SK-N-SH treated with all-trans-retinoic acid at 6 μM for 48 hours (cell line): ENCODE data around the gene SH3BP5.

Experiments
- ARNTL ChIP-seq: fragments of 450-650 bp; formaldehyde crosslinking; IDR thresholded peaks from 2 replicates; pipeline ENCODE4 v1.5.0; 2020; ENCODE audit warnings: low read depth, mild to moderate bottlenecking, moderate library complexity, borderline replicate concordance
- CREB5 ChIP-seq: fragments of 250-450 bp; sonication (Bioruptor Pico); IDR thresholded peaks from 2 replicates; pipeline ENCODE4 v1.5.1; 2020; ENCODE audit warnings: low read depth, mild to moderate bottlenecking, moderate library complexity
- ESRRG ChIP-seq: fragments of 250-450 bp; sonication (Bioruptor Pico); IDR thresholded peaks from 2 replicates; pipeline ENCODE4 v1.6.1; 2021; ENCODE audit warnings: mild to moderate bottlenecking
- OSR1 ChIP-seq: fragments of 250-450 bp; sonication (Bioruptor Pico); IDR thresholded peaks from 2 replicates; pipeline ENCODE4 v1.8.0; 2022; ENCODE audit warnings: moderate library complexity, mild to moderate bottlenecking, inconsistent platforms
- PATZ1 ChIP-seq: fragments of 250-450 bp; sonication (Bioruptor Pico); IDR thresholded peaks from 2 replicates; pipeline ENCODE4 v1.8.0; 2020; ENCODE audit warnings: mild to moderate bottlenecking, moderate library complexity, borderline replicate concordance
- RARB ChIP-seq: fragments of 250-450 bp; sonication (Bioruptor Pico); IDR thresholded peaks from 2 replicates; pipeline ENCODE4 v1.8.0; 2021; ENCODE audit warnings: mild to moderate bottlenecking, moderate library complexity
- TCF4 ChIP-seq: fragments of 250-450 bp; sonication (Bioruptor Pico); IDR thresholded peaks from 2 replicates; pipeline ENCODE4 v1.8.0; 2021; ENCODE audit warnings: mild to moderate bottlenecking, moderate library complexity, borderline replicate concordance
- TSHZ2 ChIP-seq: fragments of 250-450 bp; sonication (Bioruptor Pico); IDR thresholded peaks from 2 replicates; pipeline ENCODE4 v1.5.0; 2020; ENCODE audit warnings: mild to moderate bottlenecking, moderate library complexity
- ZC3H10 ChIP-seq: fragments of 250-450 bp; sonication (Bioruptor Pico); IDR thresholded peaks from 2 replicates; pipeline ENCODE4 v1.5.1; 2021; ENCODE audit warnings: mild to moderate bottlenecking, moderate library complexity
- ZFP30 ChIP-seq: fragments of 450-650 bp; formaldehyde crosslinking; IDR thresholded peaks from 2 replicates; pipeline ENCODE4 v1.5.0; 2022; ENCODE audit warnings: mild to moderate bottlenecking, moderate library complexity
- ZNF565 ChIP-seq: fragments of 450-650 bp; formaldehyde crosslinking; conservative IDR thresholded peaks from 2 replicates; pipeline ENCODE4 v1.5.0; 2020; ENCODE audit warnings: low read depth, mild to moderate bottlenecking, moderate library complexity

- no peak for TF ChIP-seq PATZ1 (CRISPR knock-in tag)
- TF ChIP-seq ZFP30 (CRISPR knock-in tag): no peak
- TF ChIP-seq TSHZ2 (CRISPR knock-in tag): no peak
- no peak for TF ChIP-seq OSR1 (CRISPR knock-in tag)
- no peak for TF ChIP-seq RARB
- TF ChIP-seq ZC3H10: no peak
- TF ChIP-seq ZNF565: no peak
- TF ChIP-seq CREB5: no peak
- TF ChIP-seq ESRRG: no peak
- no peak for TF ChIP-seq ARNTL
- no peak for TF ChIP-seq TCF4 (CRISPR knock-in tag)
Observed at GRCh38 chr3:15345066-15345607, 12.8 kb upstream of the SH3BP5 start.
